HEK293 (cell line): ENCODE results near the gene C1QL1.
A peak's percentile ranks its signal among the peaks of the same experiment; 100 is the strongest.

ENCODE experiments used
- CTCF ChIA-PET: fragments of 350-600 bp; formaldehyde crosslinking; extraction: SDS; loops from one replicate; lab custom pipeline; 2021; ENCODE audit warnings: antibody characterized with exemption; lab: Yijun Ruan, JAX
- POLR2A ChIA-PET: fragments of 300-600 bp; formaldehyde crosslinking; extraction: SDS; loops from one replicate; lab custom pipeline; 2020; ENCODE audit warnings: antibody characterized with exemption, inconsistent platforms; lab: Yijun Ruan, JAX
- H3K27ac ChIP-seq: fragments of 200-500 bp; sonication (Bioruptor generic); 2 replicates; pipeline ENCODE4 v1.5.1; 2014; ENCODE audit warnings: low read depth, low read length, control low read depth, inconsistent platforms; ENCODE audit errors: extremely low read depth
- H3K36me3 ChIP-seq, 2 experiments: fragments of 200-500 bp in 1 of 2; sonication (Bioruptor generic) in 1 of 2; 1 replicate in 1 of 2; 2 replicates in 1 of 2; pipeline ENCODE4 v1.5.1; 2014 to 2017; ENCODE audit warnings: inconsistent platforms in 2 of 2, low read length in 2 of 2; ENCODE audit not compliant: control insufficient read depth in 2 of 2, insufficient read depth in 1 of 2
- H3K4me1 ChIP-seq: fragments of 200-500 bp; sonication (Bioruptor generic); 2 replicates; pipeline ENCODE4 v1.5.1; 2014; ENCODE audit warnings: mild to moderate bottlenecking, low read length, inconsistent platforms; ENCODE audit not compliant: control insufficient read depth, insufficient read depth
- H3K4me3 ChIP-seq: 2 replicates; pipeline ENCODE4 v1.5.1; 2011; ENCODE audit warnings: low read depth, mild to moderate bottlenecking, control low read depth, low read length, moderate library complexity
- H3K9me3 ChIP-seq: fragments of 200-500 bp; sonication (Bioruptor generic); 2 replicates; pipeline ENCODE4 v1.5.1; 2014; ENCODE audit warnings: low read depth, low read length, inconsistent platforms; ENCODE audit not compliant: control insufficient read depth, insufficient read depth
- GLI4 ChIP-seq: fragments of 450-650 bp; formaldehyde crosslinking; IDR thresholded peaks from 2 replicates; pipeline ENCODE4 v1.5.1; 2016; ENCODE audit warnings: missing biosample characterization, missing genetic modification characterization
- HIC1 ChIP-seq: fragments of 450-650 bp; formaldehyde crosslinking; IDR thresholded peaks from 2 replicates; pipeline ENCODE4 v1.5.1; 2016; ENCODE audit warnings: missing biosample characterization, missing genetic modification characterization
- KLF8 ChIP-seq: fragments of 450-650 bp; formaldehyde crosslinking; IDR thresholded peaks from 2 replicates; pipeline ENCODE4 v1.5.1; 2016; ENCODE audit warnings: missing biosample characterization, missing genetic modification characterization
- MZF1 ChIP-seq: fragments of 450-650 bp; formaldehyde crosslinking; IDR thresholded peaks from 2 replicates; pipeline ENCODE4 v1.5.1; 2017; ENCODE audit warnings: missing biosample characterization, missing genetic modification characterization, borderline replicate concordance
- SALL2 ChIP-seq: fragments of 450-650 bp; formaldehyde crosslinking; IDR thresholded peaks from 2 replicates; pipeline ENCODE4 v1.5.0; 2017; ENCODE audit warnings: missing biosample characterization, mild to moderate bottlenecking, missing genetic modification characterization, borderline replicate concordance
- TSHZ1 ChIP-seq: fragments of 450-650 bp; formaldehyde crosslinking; IDR thresholded peaks from 2 replicates; pipeline ENCODE4 v1.5.1; 2016; ENCODE audit warnings: missing biosample characterization, missing genetic modification characterization, borderline replicate concordance
- YY2 ChIP-seq: fragments of 450-650 bp; formaldehyde crosslinking; IDR thresholded peaks from 2 replicates; pipeline ENCODE4 v1.5.1; 2016; ENCODE audit warnings: missing biosample characterization, missing genetic modification characterization
- ZBTB6 ChIP-seq: fragments of 450-650 bp; formaldehyde crosslinking; IDR thresholded peaks from 2 replicates; pipeline ENCODE4 v1.5.1; 2017; ENCODE audit warnings: missing biosample characterization, missing genetic modification characterization
- ZNF148 ChIP-seq: fragments of 450-650 bp; formaldehyde crosslinking; IDR thresholded peaks from 2 replicates; pipeline ENCODE4 v1.5.0; 2017; ENCODE audit warnings: missing biosample characterization, missing genetic modification characterization, borderline replicate concordance
- ZNF175 ChIP-seq: fragments of 450-650 bp; formaldehyde crosslinking; IDR thresholded peaks from 2 replicates; pipeline ENCODE4 v1.5.1; 2016; ENCODE audit warnings: missing biosample characterization, missing genetic modification characterization
- ZNF266 ChIP-seq: fragments of 450-650 bp; formaldehyde crosslinking; IDR thresholded peaks from 2 replicates; pipeline ENCODE4 v1.5.1; 2016; ENCODE audit warnings: missing biosample characterization, missing genetic modification characterization, low read depth
- ZNF311 ChIP-seq: fragments of 450-650 bp; formaldehyde crosslinking; IDR thresholded peaks from 2 replicates; pipeline ENCODE4 v1.5.1; 2017; ENCODE audit warnings: missing biosample characterization, missing genetic modification characterization, borderline replicate concordance
- ZNF341 ChIP-seq: fragments of 450-650 bp; formaldehyde crosslinking; IDR thresholded peaks from 2 replicates; pipeline ENCODE4; 2016; ENCODE audit warnings: low read depth, missing biosample characterization, missing genetic modification characterization
- ZNF354C ChIP-seq: fragments of 450-650 bp; formaldehyde crosslinking; IDR thresholded peaks from 2 replicates; pipeline ENCODE4 v1.5.1; 2016; ENCODE audit warnings: missing biosample characterization, missing genetic modification characterization, low read depth, borderline replicate concordance
- ZNF394 ChIP-seq: fragments of 450-650 bp; formaldehyde crosslinking; IDR thresholded peaks from 2 replicates; pipeline ENCODE4 v1.5.1; 2016; ENCODE audit warnings: missing biosample characterization, missing genetic modification characterization, mild to moderate bottlenecking, moderate library complexity, borderline replicate concordance
- ZNF398 ChIP-seq: fragments of 450-650 bp; formaldehyde crosslinking; IDR thresholded peaks from 2 replicates; pipeline ENCODE4 v1.5.1; 2017; ENCODE audit warnings: missing biosample characterization, missing genetic modification characterization
- ZNF521 ChIP-seq: fragments of 450-650 bp; formaldehyde crosslinking; IDR thresholded peaks from 2 replicates; pipeline ENCODE4 v1.5.1; 2017; ENCODE audit warnings: missing biosample characterization, mild to moderate bottlenecking, missing genetic modification characterization
- ZNF544 ChIP-seq: fragments of 450-650 bp; formaldehyde crosslinking; IDR thresholded peaks from 2 replicates; pipeline ENCODE4 v1.5.0; 2017; ENCODE audit warnings: missing biosample characterization, missing genetic modification characterization
- ZNF561 ChIP-seq: fragments of 450-650 bp; IDR thresholded peaks from 2 replicates; pipeline ENCODE4 v1.5.1; 2018; ENCODE audit warnings: missing biosample characterization, missing genetic modification characterization, borderline replicate concordance
- ZNF571 ChIP-seq: fragments of 450-650 bp; formaldehyde crosslinking; IDR thresholded peaks from 2 replicates; pipeline ENCODE4 v1.5.0; 2017; ENCODE audit warnings: missing biosample characterization, missing genetic modification characterization
- ZNF600 ChIP-seq: fragments of 450-650 bp; formaldehyde crosslinking; IDR thresholded peaks from 2 replicates; pipeline ENCODE4 v1.5.1; 2016; ENCODE audit warnings: missing biosample characterization, missing genetic modification characterization
- ZNF701 ChIP-seq: fragments of 450-650 bp; formaldehyde crosslinking; IDR thresholded peaks from 2 replicates; pipeline ENCODE4 v1.5.1; 2016; ENCODE audit warnings: missing biosample characterization, missing genetic modification characterization
- ZNF776 ChIP-seq: fragments of 450-650 bp; formaldehyde crosslinking; IDR thresholded peaks from 2 replicates; pipeline ENCODE4 v1.5.0; 2017; ENCODE audit warnings: missing biosample characterization, missing genetic modification characterization, borderline replicate concordance
- ZNF792 ChIP-seq: fragments of 450-650 bp; formaldehyde crosslinking; IDR thresholded peaks from 2 replicates; pipeline ENCODE4 v1.5.1; 2016; ENCODE audit warnings: missing biosample characterization, missing genetic modification characterization
- TF ChIP-seq, protein P1 (sequence below): fragments of 450-650 bp; formaldehyde crosslinking; IDR thresholded peaks from 2 replicates; pipeline ENCODE4 v1.5.1; 2016; ENCODE audit warnings: missing biosample characterization, missing genetic modification characterization

The C1QL1 gene

DNA sequence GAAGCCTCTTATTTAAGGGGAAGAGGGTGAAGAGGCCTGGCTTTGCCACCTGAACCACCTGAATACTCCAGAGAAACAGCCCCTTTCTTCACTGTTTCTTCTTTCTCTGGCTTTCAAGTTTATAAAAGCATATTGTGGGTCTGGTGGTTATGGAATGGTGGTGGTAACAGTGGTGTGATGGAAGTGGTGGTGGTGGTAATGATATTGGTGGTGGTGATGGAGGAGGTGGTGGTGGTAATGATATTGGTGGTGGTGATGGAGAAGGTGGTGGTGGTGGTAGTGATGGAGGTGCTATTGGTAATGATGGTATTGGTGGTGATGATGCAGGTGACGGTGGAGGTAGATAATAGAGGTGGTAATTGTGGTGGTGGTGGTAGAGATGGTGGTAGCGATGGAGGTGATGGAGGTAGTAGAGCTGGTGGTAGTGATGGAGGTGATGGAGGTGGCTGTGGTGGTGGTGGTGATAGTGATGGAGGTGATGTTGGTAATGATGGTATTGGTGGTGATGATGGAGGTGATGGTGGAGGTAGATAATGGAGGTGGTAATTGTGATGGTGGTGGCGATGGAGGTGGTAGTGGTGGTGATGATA lies 14.1 kb upstream of the C1QL1 start:
- ChIA-PET POLR2A (no interaction called here), CTCF (interaction anchor here (1.2 kb wide), 1 partner anchor 20 kb away, joined by 4 read pairs; no protein-coding TSS in a partner anchor)
- Histone ChIP-seq H3K4me3 (no peak overlapping the region), H3K9me3 (no peaks in the 10 kb centered on the region), H3K27ac (no peak overlapping the region), H3K4me1 (peaks cover 5% of the 10 kb centered on the region; the same call in 1 of the 2 replicates)
- TF ChIP-seq SALL2 = peak; percentile 72; the same call in 1 of the 2 replicates
- TF ChIP-seq, protein P1, sequence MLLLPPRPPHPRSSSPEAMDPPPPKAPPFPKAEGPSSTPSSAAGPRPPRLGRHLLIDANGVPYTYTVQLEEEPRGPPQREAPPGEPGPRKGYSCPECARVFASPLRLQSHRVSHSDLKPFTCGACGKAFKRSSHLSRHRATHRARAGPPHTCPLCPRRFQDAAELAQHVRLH = peak; percentile 60; the same call in 1 of the 2 replicates
- peak; percentile 77; the same call in 1 of the 2 replicates for TF ChIP-seq ZNF311 (tag by site-specific recombination)
- peak; percentile 54; the same call in 1 of the 2 replicates for TF ChIP-seq YY2
- peak; percentile 89 for TF ChIP-seq ZNF148 (tag by site-specific recombination)
- TF ChIP-seq ZNF341 = no peak
- TF ChIP-seq MZF1 (tag by site-specific recombination) = no peak
- TF ChIP-seq GLI4 = peak; percentile 19; the same call in 1 of the 2 replicates
- peak; percentile 20; the same call in 1 of the 2 replicates for TF ChIP-seq ZNF398 (tag by site-specific recombination)
- TF ChIP-seq ZNF175 (tag by site-specific recombination) = 0 out of 2 replicates have a peak, but pooled peaks have one; percentile 33
- 0 out of 2 replicates have a peak, but pooled peaks have one; percentile 31 for TF ChIP-seq ZNF571 (tag by site-specific recombination)
- TF ChIP-seq ZNF776 = 0 out of 2 replicates have a peak, but pooled peaks have one; percentile 27
- no peak for TF ChIP-seq TSHZ1 (tag by site-specific recombination)
- peak; percentile 17; the same call in 1 of the 2 replicates for TF ChIP-seq ZNF544 (tag by site-specific recombination)
- 0 out of 2 replicates have a peak, but pooled peaks have one; percentile 50 for TF ChIP-seq ZNF521 (tag by site-specific recombination)
- 0 out of 2 replicates have a peak, but pooled peaks have one; percentile 12 for TF ChIP-seq ZNF266 (tag by site-specific recombination)
- TF ChIP-seq ZNF394 (tag by site-specific recombination) = no peak
- peak; percentile 95 for TF ChIP-seq ZNF600 (tag by site-specific recombination)
- TF ChIP-seq ZNF354C (tag by site-specific recombination) = no peak
- TF ChIP-seq ZNF701 (tag by site-specific recombination) = no peak
- TF ChIP-seq KLF8 = no peak
- TF ChIP-seq HIC1 (tag by site-specific recombination) = 0 out of 2 replicates have a peak, but pooled peaks have one; percentile 20
- no peak for TF ChIP-seq ZNF792 (tag by site-specific recombination)
- TF ChIP-seq ZBTB6 (tag by site-specific recombination) = peak; percentile 97; the same call in 1 of the 2 replicates
- no peak for TF ChIP-seq ZNF561 (tag by site-specific recombination)
- TF ChIP-seq, all 188 proteins: peak for 16
- no peaks in the 10 kb centered on the region for H3K36me3 ChIP-seq
